ENCODE data around the gene MRPS16.
"Not testable (repeated sequence)": the region's sequence is repeated elsewhere in the genome, so short reads cannot be mapped to it uniquely, and the experiment has no call there.

Gene MRPS16

DNA sequence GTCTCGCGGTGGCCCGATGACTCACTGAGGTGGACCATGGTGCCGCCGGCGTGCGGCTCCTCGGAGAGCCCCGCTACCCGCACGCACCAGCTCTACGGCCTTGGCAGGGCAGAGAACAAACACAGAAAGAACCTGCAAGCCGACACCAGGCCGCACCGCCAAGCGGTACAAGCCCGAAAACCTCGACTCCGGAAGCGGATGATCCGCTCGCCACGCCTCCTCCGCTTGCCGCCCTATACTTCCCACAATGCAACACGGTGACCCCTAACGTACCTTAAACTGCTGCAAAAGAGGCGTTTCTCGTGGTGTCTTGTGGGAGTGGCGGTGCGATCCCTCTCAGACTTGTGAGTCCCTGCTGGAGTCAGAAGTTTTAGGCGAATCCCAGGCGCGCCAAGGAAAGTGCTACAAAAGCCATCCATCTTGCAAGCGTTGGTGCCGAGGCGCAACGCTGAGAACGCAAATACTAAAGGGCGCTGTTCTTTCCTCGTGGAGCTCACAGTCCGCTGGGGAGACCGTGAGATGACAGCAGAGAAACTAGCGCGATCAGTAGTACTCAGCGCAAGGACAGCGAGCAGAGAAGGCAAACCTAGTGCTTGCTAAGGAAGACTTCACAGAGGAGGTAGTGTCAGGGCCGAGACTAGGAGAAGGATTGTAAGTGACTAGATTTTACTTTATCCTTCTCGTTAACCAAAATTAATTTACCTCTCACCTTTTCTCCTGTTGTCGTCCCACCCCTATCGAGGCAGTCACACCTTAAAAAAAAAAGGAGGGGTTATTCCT, at the start of gene MRPS16:
TSS of gene MRPS16 (minus strand) at position 200 of the 780 bp plus-strand sequence. CDS start at position 38, 162 bp downstream.
- peak; percentile 88 for DNase-seq

DNA sequence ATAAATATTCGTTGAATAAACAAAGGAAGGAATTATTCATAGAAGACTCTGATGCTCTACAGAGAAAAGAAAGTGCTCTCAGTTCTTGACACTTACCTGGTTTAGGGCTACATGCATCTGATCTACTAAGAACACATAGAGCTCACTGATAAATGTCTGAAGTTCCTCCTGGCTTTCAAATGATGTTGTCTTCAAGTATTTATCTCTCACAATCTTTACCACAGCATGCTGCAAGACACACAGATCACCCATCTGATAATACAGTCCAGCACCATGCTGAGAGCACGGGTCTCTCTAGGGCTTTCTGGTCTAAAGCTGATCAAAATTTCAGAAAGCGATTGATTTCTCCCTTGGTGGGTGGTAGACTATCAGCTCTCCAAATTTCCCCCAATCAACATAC, 44.5 kb upstream of the MRPS16 start:
- DNase-seq = no peak

DNA sequence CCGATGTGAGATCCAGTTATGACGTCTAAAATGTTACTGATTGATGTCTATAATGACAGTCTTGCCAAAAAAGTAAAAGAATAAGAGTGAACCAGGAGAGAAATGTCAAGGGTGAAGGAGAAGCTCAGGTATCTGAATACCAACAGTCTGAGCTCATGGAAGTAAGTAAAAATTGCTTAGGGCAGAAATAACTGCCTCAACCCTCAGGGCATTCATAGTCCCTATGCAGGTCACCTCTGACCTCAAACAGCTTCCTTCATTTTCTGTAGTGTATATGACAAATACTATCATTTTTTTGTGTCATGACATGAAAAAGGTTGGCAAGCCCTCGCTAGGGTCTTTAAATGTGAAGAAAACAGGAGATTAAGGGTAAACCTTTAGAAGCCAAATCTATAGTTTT, 41.0 kb upstream of the MRPS16 start:
- DNase-seq = no peak

- DNase-seq = no peak
These were observed 37.5 kb upstream of the MRPS16 start for GRCh38 chr10:73289958-73290357.

- no peak for DNase-seq
These were observed 35.0 kb upstream of the MRPS16 start for GRCh38 chr10:73287441-73287840.

DNA sequence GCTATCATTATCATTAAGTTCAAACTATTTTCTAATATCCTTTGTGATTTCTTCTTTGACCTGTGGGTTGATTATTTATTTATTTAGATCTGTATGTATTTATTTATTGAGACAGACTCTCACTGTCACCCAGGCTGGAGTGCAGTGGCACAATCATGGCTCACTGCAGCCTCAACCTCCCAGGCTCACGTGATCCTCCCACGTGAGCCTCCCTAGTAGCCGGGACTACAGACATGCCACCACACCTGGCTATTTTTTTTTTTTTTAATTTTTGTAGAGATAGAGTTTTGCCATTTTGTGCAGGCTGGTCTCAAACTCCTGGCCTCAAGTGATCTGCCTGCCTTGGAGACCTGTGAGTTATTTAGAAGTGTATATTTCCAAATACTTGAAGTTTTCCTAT, 28.7 kb upstream of the MRPS16 start:
- no peak for DNase-seq

DNA sequence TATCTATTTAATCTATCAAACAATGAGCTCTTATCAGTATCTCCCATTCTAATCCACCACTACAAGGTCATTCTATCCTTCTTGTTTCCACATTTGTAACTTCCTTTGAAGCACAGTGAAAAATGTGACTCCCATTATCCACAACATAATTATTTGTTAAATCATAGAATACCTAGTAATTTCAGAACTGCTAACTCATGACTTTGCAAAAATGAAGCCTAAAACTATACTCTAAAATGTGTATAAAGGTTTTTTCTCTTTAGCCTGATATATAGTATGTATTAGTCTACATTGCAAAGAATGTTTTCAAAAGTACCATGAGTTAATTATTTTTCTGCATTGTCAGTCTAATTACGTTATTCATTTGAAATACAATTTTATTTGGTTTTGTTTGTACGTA, 12.0 kb upstream of the MRPS16 start:
- DNase-seq = no peak

GRCh38 chr10:73263693-73264347, 11.4 kb upstream of the MRPS16 start:
- DNase-seq = no peak

DNA sequence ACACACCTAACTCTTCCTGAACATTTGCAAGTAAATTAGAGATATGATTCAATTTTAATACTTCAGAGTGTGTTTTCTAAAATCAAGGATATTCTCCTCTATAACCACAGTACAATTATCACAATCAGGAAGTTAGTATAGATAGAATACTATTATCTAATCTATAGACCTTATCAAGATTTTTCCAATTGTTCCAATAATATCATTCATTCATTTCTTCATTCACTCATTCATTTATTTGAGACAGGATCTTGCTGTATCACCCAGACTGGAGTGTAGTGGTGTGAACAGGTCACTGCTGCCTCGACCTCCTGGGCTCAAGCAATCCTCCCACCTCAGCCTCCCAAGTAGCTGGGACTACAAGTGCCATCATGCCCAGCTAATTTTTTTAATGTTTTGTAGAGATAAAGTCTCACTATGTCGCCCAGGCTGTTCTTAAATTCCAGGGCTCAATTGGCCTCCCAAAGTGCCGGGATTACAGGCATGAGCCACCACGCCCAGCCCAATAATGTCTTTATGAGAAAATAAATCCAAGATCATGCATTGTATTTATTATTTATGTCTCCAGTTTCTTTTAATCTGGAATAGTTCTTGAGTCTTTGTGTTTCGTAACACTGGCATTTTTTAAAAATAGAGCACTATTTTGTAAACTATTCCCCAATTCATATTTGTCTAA, 10.6 kb upstream of the MRPS16 start:
- no peak for DNase-seq

- DNase-seq = no peak
These were observed 9.8 kb upstream of the MRPS16 start for GRCh38 chr10:73262105-73262730.

DNA sequence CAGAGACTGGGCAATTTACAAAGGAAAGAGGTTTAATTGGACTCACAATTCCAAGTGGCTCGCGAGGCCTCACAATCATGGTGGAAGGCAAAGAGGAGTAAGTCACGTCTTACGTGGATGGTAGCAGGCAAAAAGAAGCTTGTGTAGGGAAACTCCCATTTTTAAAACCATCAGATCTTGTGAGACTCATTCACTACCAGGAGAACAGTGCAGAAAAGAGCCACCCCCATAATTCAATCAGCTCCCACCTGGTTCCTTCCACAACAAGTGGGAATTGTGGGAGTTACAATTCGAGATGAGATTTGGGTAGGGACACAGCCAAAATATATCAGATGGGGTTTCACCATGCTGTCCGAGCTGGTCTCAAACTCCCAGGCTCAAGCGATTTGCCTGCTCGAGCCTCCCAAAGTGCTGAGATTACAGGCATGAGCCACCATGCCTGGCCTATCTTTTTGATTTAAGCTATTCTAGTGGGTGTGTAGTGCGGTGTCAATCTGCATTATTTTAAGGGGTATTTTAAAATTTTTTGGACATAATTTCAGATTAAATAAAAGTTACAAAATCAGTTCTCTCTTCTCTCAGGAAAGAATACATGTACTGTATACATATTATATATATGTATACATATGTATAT, 9.0 kb upstream of the MRPS16 start:
- DNase-seq = no peak

GRCh38 chr10:73258612-73259011, 6.2 kb upstream of the MRPS16 start:
- DNase-seq = not testable (repeated sequence)

DNA sequence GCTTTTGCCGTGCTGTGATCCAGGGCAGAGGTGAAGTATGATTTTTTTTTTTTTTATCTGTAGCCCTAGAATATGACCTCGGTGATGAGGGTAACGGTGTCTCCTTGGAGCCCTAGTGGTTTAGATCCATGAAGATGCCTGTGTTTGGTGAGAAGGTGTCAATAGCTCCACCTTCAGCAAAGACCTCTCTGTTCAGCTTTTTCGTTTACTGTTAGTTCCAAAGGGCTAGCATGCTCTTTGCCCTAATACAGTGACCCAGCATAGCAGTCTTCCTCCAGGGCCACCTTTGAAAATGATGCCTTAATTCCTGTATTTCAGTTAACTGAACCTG, 746 bp upstream of the MRPS16 start:
- no peak for DNase-seq

DNA sequence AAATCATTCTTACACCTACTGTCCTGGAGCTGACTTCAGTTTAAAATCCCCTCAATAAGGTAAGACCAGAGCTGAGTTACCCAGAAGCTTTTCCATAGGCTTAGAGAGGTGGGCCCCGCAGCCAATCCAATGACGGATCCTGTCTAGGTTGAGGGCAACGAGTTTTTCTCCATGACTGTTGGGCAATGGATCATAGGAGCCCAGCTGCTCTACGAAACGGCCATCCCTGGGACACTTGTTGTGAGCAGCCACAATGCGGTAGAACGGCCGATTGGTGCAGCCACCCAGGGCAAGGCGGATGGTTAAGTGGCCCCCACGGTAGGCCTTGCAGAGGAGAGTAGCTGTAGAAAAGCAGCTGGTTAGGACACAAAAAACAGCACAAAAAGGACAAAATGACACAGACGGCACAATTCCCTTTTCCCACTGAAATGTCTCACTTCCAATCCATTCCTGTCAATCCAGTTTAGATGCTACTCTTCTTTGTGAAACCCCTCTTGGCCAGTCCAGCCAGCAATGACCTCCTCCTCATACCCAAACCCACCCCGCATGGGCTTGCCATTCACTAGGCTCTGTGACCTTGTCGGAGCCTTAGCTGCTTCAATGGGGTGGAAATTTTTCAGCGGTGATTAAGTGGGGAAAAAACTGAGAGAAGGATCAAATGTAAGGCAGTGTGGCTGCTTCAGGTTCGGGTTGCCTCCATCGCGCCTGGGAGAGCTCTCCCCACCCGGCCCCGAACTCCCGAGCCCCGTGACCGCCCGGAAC, 580 bp downstream of the MRPS16 start:
- no peak for DNase-seq

- DNase-seq = no peak
These were observed 4.2 kb downstream of the MRPS16 start for GRCh38 chr10:73248259-73248724.

- DNase-seq = no peak
These were observed 4.8 kb downstream of the MRPS16 start for GRCh38 chr10:73247509-73248258.

DNA sequence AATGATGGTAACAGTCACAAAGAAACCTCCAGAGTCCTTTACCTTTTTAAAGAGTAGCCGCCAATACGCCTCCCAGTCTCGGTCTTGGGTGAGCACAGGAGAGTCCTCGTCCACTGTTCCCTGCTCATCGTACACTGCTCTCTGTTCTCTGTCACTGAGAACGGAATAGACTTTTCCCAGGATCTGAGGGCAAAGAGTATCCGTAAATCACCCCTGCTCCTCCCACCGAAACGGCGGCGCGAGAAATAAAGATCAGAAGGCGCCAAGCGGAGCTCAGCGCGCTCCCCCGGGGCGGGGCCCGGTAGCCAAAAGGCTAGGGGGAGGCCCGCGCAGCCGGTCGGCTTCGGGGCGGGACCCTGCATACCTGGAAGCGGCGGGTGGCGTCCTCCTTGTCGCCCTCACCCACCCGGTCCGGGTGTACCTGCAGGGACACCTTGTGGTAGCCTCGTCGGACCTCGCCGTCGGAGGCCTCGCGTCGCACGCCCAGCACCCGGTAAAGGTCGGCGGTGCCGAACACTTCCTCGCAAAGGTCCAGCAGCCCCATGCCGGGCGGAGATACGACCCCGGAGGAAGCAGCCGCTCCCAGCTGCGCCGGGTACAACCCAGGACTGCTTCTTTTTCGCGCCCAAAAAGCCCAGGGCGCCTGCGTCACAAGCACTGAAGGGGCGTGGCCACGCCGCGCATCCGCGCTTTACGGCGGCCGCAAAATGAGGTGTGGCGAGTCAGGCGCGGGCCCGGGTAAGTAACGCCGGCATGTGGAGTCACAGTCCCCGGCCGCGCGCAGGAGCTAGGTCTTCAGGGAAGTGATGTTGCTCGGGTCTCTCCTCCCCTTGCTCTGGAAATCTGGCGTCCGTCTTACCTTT, 5.6 kb downstream of the MRPS16 start, which contains the start of gene DNAJC9:
TSS of gene DNAJC9 (minus strand) at position 610 of the 863 bp plus-strand sequence. CDS start at position 544, 66 bp downstream.
- peak; percentile 98 for DNase-seq

GRCh38 chr10:73246322-73246645, 6.2 kb downstream of the MRPS16 start:
- DNase-seq = no peak

- DNase-seq = no peak
These were observed 7.5 kb downstream of the MRPS16 start for GRCh38 chr10:73244866-73245477.

DNA sequence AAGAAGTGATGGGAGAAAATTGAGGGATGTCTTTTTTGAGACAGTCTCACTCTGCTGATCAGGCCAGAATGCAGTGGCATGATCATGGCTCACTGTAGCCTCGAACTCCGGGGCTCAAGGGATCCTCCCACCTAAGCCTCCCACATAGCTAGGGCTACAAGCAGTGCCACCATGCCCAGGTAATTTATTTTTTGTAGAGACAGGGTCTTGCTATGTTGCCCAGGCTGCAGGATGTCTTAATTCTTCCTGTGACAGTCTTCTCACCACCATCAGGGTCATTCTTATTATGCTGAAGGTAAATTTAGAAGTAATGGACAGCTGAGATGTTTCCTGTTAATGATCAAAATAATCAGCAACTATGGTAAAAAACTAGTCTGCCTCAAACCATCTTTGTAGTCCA, 12.5 kb downstream of the MRPS16 start:
- DNase-seq = no peak

Measured in activated CD8-positive, alpha-beta memory T cell treated with anti-CD3 and anti-CD28 coated beads, Interleukin-2, amount 50 U/mL, for 4 hours (primary cell).